ENCODE data around the gene PTPRZ1.

PTPRZ1 gene

GRCh38 chr7:122082160-122082559, 209.2 kb downstream of the PTPRZ1 start:
- H3K4me3 Mint-ChIP-seq, result no peak overlapping the region
- no peak for ATAC-seq

GRCh38 chr7:122082670-122083069, 209.7 kb downstream of the PTPRZ1 start:
- ATAC-seq, result no peak
- Mint-ChIP-seq H3K4me1 (no peaks in the 10 kb centered on the region), H3K27me3 (no peaks in the 10 kb centered on the region), H3K4me3 (no peak overlapping the region), H3K27ac (no peak overlapping the region), H3K9me3 (peaks cover 0 to 7% of the 10 kb centered on the region in 2 donors)
- no peak for DNase-seq

More at GRCh38 chr7:122082160-122082559, 209.2 kb downstream of the PTPRZ1 start:
- H3K27ac Mint-ChIP-seq, result no peak overlapping the region
- peaks cover 0 to 7% of the 10 kb centered on the region in 2 donors for H3K9me3 Mint-ChIP-seq
- DNase-seq, result no peak
- H3K4me1 Mint-ChIP-seq, result no peaks in the 10 kb centered on the region
- H3K27me3 Mint-ChIP-seq, result no peaks in the 10 kb centered on the region

GRCh38 chr7:122092964-122093797, 220.2 kb downstream of the PTPRZ1 start:
- Mint-ChIP-seq H3K27ac (no peak overlapping the region), H3K4me3 (no peak overlapping the region), H3K4me1 (no peaks in the 10 kb centered on the region), H3K9me3 (no peaks in the 10 kb centered on the region), H3K27me3 (no peaks in the 10 kb centered on the region)
- DNase-seq (peak; percentile 37 to 41), ATAC-seq (peak; percentile 46)

- no peaks in the 10 kb centered on the region for H3K27me3 Mint-ChIP-seq
- H3K9me3 Mint-ChIP-seq, result no peaks in the 10 kb centered on the region
- ATAC-seq, result no peak
- DNase-seq, result no peak
- no peak overlapping the region for H3K27ac Mint-ChIP-seq
- H3K4me3 Mint-ChIP-seq, result no peak overlapping the region
- no peaks in the 10 kb centered on the region for H3K4me1 Mint-ChIP-seq
Measured at GRCh38 chr7:122094549-122094948, 221.6 kb downstream of the PTPRZ1 start.

- Mint-ChIP-seq H3K9me3 (peaks cover 0 to under 1% of the 10 kb centered on the region in 2 donors), H3K4me1 (no peaks in the 10 kb centered on the region), H3K27ac (no peak overlapping the region), H3K27me3 (no peaks in the 10 kb centered on the region), H3K4me3 (no peak overlapping the region)
- no peak for ATAC-seq
- no peak for DNase-seq
Measured at GRCh38 chr7:122095642-122096041, 222.7 kb downstream of the PTPRZ1 start.

GRCh38 chr7:122100021-122100420, 227.1 kb downstream of the PTPRZ1 start:
- Mint-ChIP-seq H3K9me3 (peaks cover 5 to 13% of the 10 kb centered on the region in 2 donors), H3K4me1 (no peaks in the 10 kb centered on the region), H3K27ac (no peak overlapping the region), H3K27me3 (no peaks in the 10 kb centered on the region), H3K4me3 (no peak overlapping the region)
- DNase-seq, result no peak
- no peak for ATAC-seq

- no peak overlapping the region for H3K4me3 Mint-ChIP-seq
- no peak overlapping the region for H3K27ac Mint-ChIP-seq
- DNase-seq, result no peak
- peaks cover 15 to 17% of the 10 kb centered on the region in 2 donors for H3K9me3 Mint-ChIP-seq
- H3K27me3 Mint-ChIP-seq, result no peaks in the 10 kb centered on the region
- no peaks in the 10 kb centered on the region for H3K4me1 Mint-ChIP-seq
- no peak for ATAC-seq
Measured at GRCh38 chr7:122103064-122103463, 230.1 kb downstream of the PTPRZ1 start.
